SH-SY5Y (cell line): ENCODE measurements around the gene PLK5.

Experiments used
- GATA2 ChIP-seq: IDR thresholded peaks from 2 replicates; pipeline ENCODE4 v1.6.1; 2011; ENCODE audit warnings: mild to moderate bottlenecking, low read depth, low read length
- GATA3 ChIP-seq: IDR thresholded peaks from 2 replicates; pipeline ENCODE4 v1.6.1; 2011; ENCODE audit warnings: low read depth, mild to moderate bottlenecking, low read length, moderate library complexity

DNA sequence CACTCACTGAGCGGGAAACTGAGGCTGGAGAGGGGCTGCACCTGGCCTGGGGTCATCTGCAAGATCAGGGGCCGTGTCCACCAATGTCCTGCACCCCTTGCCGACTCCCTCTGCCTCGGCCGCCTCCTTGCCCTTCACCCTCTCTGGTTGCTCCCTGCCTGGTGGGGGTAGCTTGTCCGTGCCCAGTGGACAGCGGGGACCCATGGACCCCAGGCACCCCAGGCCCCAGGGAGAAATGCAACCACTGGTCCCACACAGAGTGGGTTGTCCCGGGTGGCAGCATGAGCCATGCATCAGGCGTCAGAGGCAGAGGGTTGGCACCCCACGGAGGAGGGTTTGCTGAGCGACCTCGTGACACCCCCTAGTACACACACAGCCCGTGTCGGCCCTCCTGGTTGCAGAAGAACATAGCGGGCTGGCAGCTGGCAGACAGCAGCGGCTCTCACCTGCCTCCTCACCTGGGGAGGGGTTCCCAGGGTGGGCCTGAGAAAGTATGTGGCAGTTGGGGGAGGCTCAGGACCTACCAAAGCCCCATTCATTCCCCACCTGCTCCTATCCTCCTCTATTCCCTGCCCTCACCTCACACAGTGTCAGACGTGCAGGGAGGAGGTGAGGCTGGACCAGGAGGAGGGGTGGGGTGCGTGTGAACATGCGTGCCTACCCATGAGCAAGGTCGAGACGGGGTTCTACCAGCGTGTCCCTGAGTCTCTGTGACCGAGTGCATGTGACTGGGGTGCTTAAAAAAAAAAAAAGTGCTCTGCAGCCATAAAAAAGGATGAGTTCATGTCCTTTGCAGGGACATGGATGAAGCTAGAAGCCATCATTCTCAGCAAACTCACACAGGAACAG lies 19.7 kb upstream of the PLK5 start:
- TF ChIP-seq GATA2: no peak
- TF ChIP-seq GATA3: no peak
